ENCODE measurements around the gene COL6A3.
"Not testable (repeated sequence)": the region's sequence is repeated elsewhere in the genome, so short reads cannot be mapped to it uniquely, and the experiment has no call there.

COL6A3 gene

GRCh38 chr2:237319086-237319820 is 94.7 kb downstream of the COL6A3 start:
- no peak for DNase-seq (ENCODE audit: low read depth in 1 of 2, low spot score in 1 of 2)

- DNase-seq (ENCODE audit: low read depth in 1 of 2, low spot score in 1 of 2), result no peak
Observed at GRCh38 chr2:237316339-237316738, 97.6 kb downstream of the COL6A3 start.

GRCh38 chr2:237315829-237316225 is 98.1 kb downstream of the COL6A3 start:
- DNase-seq (ENCODE audit: low read depth in 1 of 2, low spot score in 1 of 2), result no peak

GRCh38 chr2:237315170-237315828 is 98.7 kb downstream of the COL6A3 start:
- DNase-seq (ENCODE audit: low read depth in 1 of 2, low spot score in 1 of 2), result no peak

GRCh38 chr2:237314681-237315080 is 99.3 kb downstream of the COL6A3 start:
- DNase-seq (ENCODE audit: low read depth in 1 of 2, low spot score in 1 of 2), result no peak

- DNase-seq (ENCODE audit: low read depth in 1 of 2, low spot score in 1 of 2), result no peak
Observed at GRCh38 chr2:237314198-237314597, 99.8 kb downstream of the COL6A3 start.

GRCh38 chr2:237312021-237312755 is 101.8 kb downstream of the COL6A3 start:
- DNase-seq (ENCODE audit: low read depth in 1 of 2, low spot score in 1 of 2), result no peak

- DNase-seq (ENCODE audit: low read depth in 1 of 2, low spot score in 1 of 2), result no peak
Observed at GRCh38 chr2:237310515-237311114, 103.3 kb downstream of the COL6A3 start.

GRCh38 chr2:237309416-237309815 is 104.5 kb downstream of the COL6A3 start:
- no peak for DNase-seq (ENCODE audit: low read depth in 1 of 2, low spot score in 1 of 2)

GRCh38 chr2:237309011-237309410 is 105.0 kb downstream of the COL6A3 start:
- no peak for DNase-seq (ENCODE audit: low read depth in 1 of 2, low spot score in 1 of 2)

GRCh38 chr2:237307474-237307873 is 106.5 kb downstream of the COL6A3 start:
- no peak for DNase-seq (ENCODE audit: low read depth in 1 of 2, low spot score in 1 of 2)

- no peak for DNase-seq (ENCODE audit: low read depth in 1 of 2, low spot score in 1 of 2)
Observed at GRCh38 chr2:237306787-237307170, 107.2 kb downstream of the COL6A3 start.

GRCh38 chr2:237306083-237306786 is 107.7 kb downstream of the COL6A3 start:
- DNase-seq (ENCODE audit: low read depth in 1 of 2, low spot score in 1 of 2), result no peak

GRCh38 chr2:237305579-237305978 is 108.4 kb downstream of the COL6A3 start:
- no peak for DNase-seq (ENCODE audit: low read depth in 1 of 2, low spot score in 1 of 2)

GRCh38 chr2:237304763-237305514 is 109.0 kb downstream of the COL6A3 start:
- DNase-seq (ENCODE audit: low read depth in 1 of 2, low spot score in 1 of 2), result no peak

- not testable (repeated sequence) for DNase-seq (ENCODE audit: low read depth in 1 of 2, low spot score in 1 of 2)
Observed at GRCh38 chr2:237303244-237303643, 110.7 kb downstream of the COL6A3 start.

- no peak for DNase-seq (ENCODE audit: low read depth in 1 of 2, low spot score in 1 of 2)
Observed at GRCh38 chr2:237301595-237301994, 112.4 kb downstream of the COL6A3 start.

- no peak for DNase-seq (ENCODE audit: low read depth in 1 of 2, low spot score in 1 of 2)
Observed at GRCh38 chr2:237300739-237301138, 113.2 kb downstream of the COL6A3 start.

GRCh38 chr2:237299906-237300305 is 114.1 kb downstream of the COL6A3 start:
- DNase-seq (ENCODE audit: low read depth in 1 of 2, low spot score in 1 of 2), result no peak
